Vagina (tissue), 2 donors: ENCODE results near the gene PLEKHM3. TPM values are rescaled to one million over a fixed set of nuclear protein-coding genes. Genes with fewer than 3 reads are reported as not detected.
A peak's percentile ranks its signal among the peaks of the same experiment; 100 is the strongest.

ENCODE experiments used
- DNase-seq, 2 donors: peaks; one replicate each; pipeline ENCODE4 v3.0.0-alpha.2; 2017; ENCODE audit errors: extremely low spot score in 2 of 2
- H3K27ac ChIP-seq: fragments of 200-600 bp; sonication (generic); one replicate; pipeline ENCODE4 v1.5.1; 2019
- H3K27me3 ChIP-seq: fragments of 200-600 bp; sonication (generic); one replicate; pipeline ENCODE4 v1.5.1; 2019
- H3K36me3 ChIP-seq, 2 donors: fragments of 200-600 bp; sonication (generic); one replicate each; pipeline ENCODE4 v1.5.1; 2017 to 2019
- H3K4me1 ChIP-seq: fragments of 200-600 bp; sonication (generic); one replicate; pipeline ENCODE4 v1.5.1; 2019
- H3K4me3 ChIP-seq, 2 donors: fragments of 200-600 bp; sonication (generic); 1 replicate in 1 of 2; 2 replicates in 1 of 2; pipeline ENCODE4 v1.5.1; 2016 to 2019
- H3K9me3 ChIP-seq: fragments of 200-600 bp; sonication (generic); one replicate; pipeline ENCODE4 v1.5.1; 2019
- POLR2A ChIP-seq, 2 donors: fragments of 450-650 bp; IDR thresholded peaks; one replicate each; pipeline ENCODE4 v1.6.1; 2017; ENCODE audit warnings: antibody characterized with exemption in 2 of 2, mild to moderate bottlenecking in 2 of 2, moderate library complexity in 2 of 2
- POLR2AphosphoS5 ChIP-seq, 2 donors: sonication (generic); formaldehyde crosslinking; IDR thresholded peaks; one replicate each; pipeline ENCODE4 v1.9.0; 2017; ENCODE audit warnings: antibody characterized with exemption in 2 of 2, mild to moderate bottlenecking in 2 of 2, low read depth in 1 of 2; ENCODE audit not compliant: insufficient read depth in 1 of 2
- intact Hi-C: fragments of 100-400 bp; cut with DNase I; formaldehyde crosslinking; loops from one replicate; pipeline ENCODE4 v1.15.1; 2023
- total RNA-seq: library from RNA; depleted of rRNA; stranded (reverse); fragments of >200 nt; gene quantifications from one replicate; pipeline ENCODE4 v1.2.3, GENCODE V29; 2016
- TF ChIP-seq, protein P1 (sequence below), 3 experiments: fragments of 450-650 bp in 2 of 3; fragments of 200-600 bp in 1 of 3; sonication (generic) in 1 of 3; IDR thresholded peaks; one replicate each; pipeline ENCODE4 v1.5.1; 2017 to 2019; ENCODE audit warnings: antibody characterized with exemption in 3 of 3, mild to moderate bottlenecking in 2 of 3, moderate library complexity in 2 of 3

The PLEKHM3 gene
- total RNA-seq, 1 donor from 2014 or later, result 21.4 TPM

GRCh38 chr2:208066016-208066415, 40.7 kb upstream of the PLEKHM3 start:
- H3K27me3 ChIP-seq, result no peaks in the 10 kb centered on the region
- no peak for TF ChIP-seq POLR2AphosphoS5 (IDR thresholded peaks at IDR 0.05; ENCODE audit: insufficient read depth in 1 of 2, low read depth in 1 of 2)
- TF ChIP-seq, protein P1, sequence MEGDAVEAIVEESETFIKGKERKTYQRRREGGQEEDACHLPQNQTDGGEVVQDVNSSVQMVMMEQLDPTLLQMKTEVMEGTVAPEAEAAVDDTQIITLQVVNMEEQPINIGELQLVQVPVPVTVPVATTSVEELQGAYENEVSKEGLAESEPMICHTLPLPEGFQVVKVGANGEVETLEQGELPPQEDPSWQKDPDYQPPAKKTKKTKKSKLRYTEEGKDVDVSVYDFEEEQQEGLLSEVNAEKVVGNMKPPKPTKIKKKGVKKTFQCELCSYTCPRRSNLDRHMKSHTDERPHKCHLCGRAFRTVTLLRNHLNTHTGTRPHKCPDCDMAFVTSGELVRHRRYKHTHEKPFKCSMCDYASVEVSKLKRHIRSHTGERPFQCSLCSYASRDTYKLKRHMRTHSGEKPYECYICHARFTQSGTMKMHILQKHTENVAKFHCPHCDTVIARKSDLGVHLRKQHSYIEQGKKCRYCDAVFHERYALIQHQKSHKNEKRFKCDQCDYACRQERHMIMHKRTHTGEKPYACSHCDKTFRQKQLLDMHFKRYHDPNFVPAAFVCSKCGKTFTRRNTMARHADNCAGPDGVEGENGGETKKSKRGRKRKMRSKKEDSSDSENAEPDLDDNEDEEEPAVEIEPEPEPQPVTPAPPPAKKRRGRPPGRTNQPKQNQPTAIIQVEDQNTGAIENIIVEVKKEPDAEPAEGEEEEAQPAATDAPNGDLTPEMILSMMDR (IDR thresholded peaks at IDR 0.05), result no peak
- no peak for TF ChIP-seq POLR2A (IDR thresholded peaks at IDR 0.05)
- no peak for DNase-seq
- no peaks in the 10 kb centered on the region for H3K4me1 ChIP-seq
- H3K36me3 ChIP-seq, result no peaks in the 10 kb centered on the region
- no peak overlapping the region for H3K4me3 ChIP-seq
- no peaks in the 10 kb centered on the region for H3K9me3 ChIP-seq
- H3K27ac ChIP-seq, result no peak overlapping the region
- intact Hi-C loops, result no loop called here

GRCh38 chr2:208065476-208065875, 40.1 kb upstream of the PLEKHM3 start:
- no peaks in the 10 kb centered on the region for H3K4me1 ChIP-seq
- H3K27me3 ChIP-seq, result no peaks in the 10 kb centered on the region
- TF ChIP-seq POLR2A (IDR thresholded peaks at IDR 0.05), result no peak
- TF ChIP-seq, protein P1 (IDR thresholded peaks at IDR 0.05), result no peak
- TF ChIP-seq POLR2AphosphoS5 (IDR thresholded peaks at IDR 0.05; ENCODE audit: insufficient read depth in 1 of 2, low read depth in 1 of 2), result no peak
- H3K4me3 ChIP-seq, result no peak overlapping the region
- intact Hi-C loops, result no loop called here
- DNase-seq, result no peak
- no peaks in the 10 kb centered on the region for H3K9me3 ChIP-seq
- H3K36me3 ChIP-seq, result no peaks in the 10 kb centered on the region
- no peak overlapping the region for H3K27ac ChIP-seq

GRCh38 chr2:208064220-208064961, 39.1 kb upstream of the PLEKHM3 start:
- no peak for TF ChIP-seq POLR2A (IDR thresholded peaks at IDR 0.05)
- TF ChIP-seq POLR2AphosphoS5 (IDR thresholded peaks at IDR 0.05; ENCODE audit: insufficient read depth in 1 of 2, low read depth in 1 of 2), result no peak
- TF ChIP-seq, protein P1 (IDR thresholded peaks at IDR 0.05), result no peak
- intact Hi-C loops, result no loop called here
- Histone ChIP-seq H3K27me3 (no peaks in the 10 kb centered on the region), H3K36me3 (no peaks in the 10 kb centered on the region), H3K9me3 (no peaks in the 10 kb centered on the region), H3K27ac (no peak overlapping the region), H3K4me1 (no peaks in the 10 kb centered on the region), H3K4me3 (no peak overlapping the region)
- DNase-seq, result no peak

DNA sequence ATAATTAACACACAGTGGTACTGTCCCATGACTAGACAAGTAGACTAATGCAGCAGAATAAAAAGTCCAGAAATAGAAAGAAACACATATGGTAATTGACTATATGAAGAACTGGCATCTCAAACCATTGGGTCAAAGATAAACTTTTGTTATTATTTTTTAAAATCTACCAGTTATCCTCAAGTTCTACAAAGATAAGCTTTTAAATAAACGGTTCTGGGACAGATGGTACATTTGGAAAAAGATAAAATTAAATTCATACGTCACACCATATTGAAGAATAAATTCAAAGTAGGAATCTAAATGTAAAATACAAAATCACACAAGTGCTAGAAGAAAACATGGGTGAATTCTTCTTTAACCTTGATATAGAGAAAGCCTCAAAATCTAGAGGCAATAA, 37.6 kb upstream of the PLEKHM3 start:
- Histone ChIP-seq H3K27ac (no peak overlapping the region), H3K4me1 (no peaks in the 10 kb centered on the region), H3K27me3 (no peaks in the 10 kb centered on the region), H3K36me3 (no peaks in the 10 kb centered on the region), H3K9me3 (no peaks in the 10 kb centered on the region), H3K4me3 (no peak overlapping the region)
- DNase-seq, result no peak
- TF ChIP-seq POLR2A (IDR thresholded peaks at IDR 0.05) (no peak), POLR2AphosphoS5 (IDR thresholded peaks at IDR 0.05; ENCODE audit: insufficient read depth in 1 of 2, low read depth in 1 of 2) (no peak)
- TF ChIP-seq, protein P1 (IDR thresholded peaks at IDR 0.05), result no peak
- intact Hi-C loops, result no loop called here

DNA sequence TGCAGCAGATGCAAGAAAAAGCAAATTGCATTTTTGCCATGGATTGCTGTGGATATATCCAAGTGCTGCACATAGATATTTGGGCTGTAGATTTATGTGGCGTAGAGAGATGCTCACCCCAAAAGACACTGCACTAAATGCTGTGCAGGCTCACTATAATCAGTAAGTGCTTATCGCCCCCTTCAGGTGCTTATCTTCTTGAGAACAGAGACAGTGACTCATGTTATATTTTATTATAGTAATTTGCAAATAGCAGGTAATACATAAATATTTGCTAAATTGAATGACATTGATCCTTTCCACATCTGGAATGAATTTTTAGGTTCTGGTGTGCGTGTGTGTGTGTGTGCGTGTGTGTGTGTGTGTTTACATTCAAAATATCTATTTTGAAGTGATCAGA, 36.8 kb upstream of the PLEKHM3 start:
- Histone ChIP-seq H3K4me1 (no peaks in the 10 kb centered on the region), H3K9me3 (no peaks in the 10 kb centered on the region), H3K36me3 (no peaks in the 10 kb centered on the region), H3K4me3 (no peak overlapping the region), H3K27ac (no peak overlapping the region), H3K27me3 (no peaks in the 10 kb centered on the region)
- DNase-seq, result no peak
- intact Hi-C loops, result no loop called here
- no peak for TF ChIP-seq POLR2AphosphoS5 (IDR thresholded peaks at IDR 0.05; ENCODE audit: insufficient read depth in 1 of 2, low read depth in 1 of 2)
- TF ChIP-seq, protein P1 (IDR thresholded peaks at IDR 0.05), result peak in 1 of 3 experiments; percentile 26
